IPS-18a (cell line): ENCODE measurements around the gene SOX11.

Experiments
- H3K27ac ChIP-seq: one replicate; pipeline ENCODE4 v1.5.1; 2013; ENCODE audit warnings: low read length
- H3K27me3 ChIP-seq: one replicate; pipeline ENCODE4 v1.6.1; 2013; ENCODE audit warnings: mild to moderate bottlenecking, low read length; ENCODE audit not compliant: control insufficient read depth, insufficient read depth
- H3K36me3 ChIP-seq: one replicate; pipeline ENCODE4 v1.6.1; 2013; ENCODE audit warnings: low read depth, low read length; ENCODE audit not compliant: control insufficient read depth
- H3K4me1 ChIP-seq: one replicate; pipeline ENCODE4 v1.6.1; 2013; ENCODE audit warnings: low read depth, low read length; ENCODE audit not compliant: control insufficient read depth
- H3K4me3 ChIP-seq: one replicate; pipeline ENCODE4 v1.5.1; 2013; ENCODE audit warnings: low read length
- H3K9ac ChIP-seq: one replicate; pipeline ENCODE4 v1.6.1; 2013; ENCODE audit warnings: mild to moderate bottlenecking, low read length, moderate library complexity
- H3K9me3 ChIP-seq: one replicate; pipeline ENCODE4 v1.6.1; 2013; ENCODE audit warnings: low read depth, low read length; ENCODE audit not compliant: control insufficient read depth

SOX11 gene

GRCh38 chr2:5673145-5674025 is 18.8 kb upstream of the SOX11 start:
- H3K4me1 ChIP-seq = peaks cover 5% of the 10 kb centered on the region
- peaks cover 41% of the 10 kb centered on the region for H3K27me3 ChIP-seq
- peak overlapping the region; percentile 51 for H3K4me3 ChIP-seq
- H3K36me3 ChIP-seq = no peaks in the 10 kb centered on the region
- H3K9ac ChIP-seq = no peak overlapping the region
- H3K9me3 ChIP-seq = no peaks in the 10 kb centered on the region
- H3K27ac ChIP-seq = no peak overlapping the region

- Histone ChIP-seq H3K27me3 (peaks cover 41% of the 10 kb centered on the region), H3K4me3 (peak overlapping the region; percentile 51), H3K9ac (no peak overlapping the region), H3K9me3 (no peaks in the 10 kb centered on the region), H3K27ac (no peak overlapping the region), H3K4me1 (peaks cover 5% of the 10 kb centered on the region), H3K36me3 (no peaks in the 10 kb centered on the region)
These were observed 18.2 kb upstream of the SOX11 start for GRCh38 chr2:5674026-5674340.

GRCh38 chr2:5677133-5677532 is 15.1 kb upstream of the SOX11 start:
- no peaks in the 10 kb centered on the region for H3K9me3 ChIP-seq
- no peak overlapping the region for H3K9ac ChIP-seq
- H3K4me1 ChIP-seq = peaks cover 5% of the 10 kb centered on the region
- H3K36me3 ChIP-seq = no peaks in the 10 kb centered on the region
- peaks cover 36% of the 10 kb centered on the region for H3K27me3 ChIP-seq
- H3K27ac ChIP-seq = no peak overlapping the region
- no peak overlapping the region for H3K4me3 ChIP-seq

GRCh38 chr2:5683471-5683870 is 8.7 kb upstream of the SOX11 start:
- Histone ChIP-seq H3K9ac (no peak overlapping the region), H3K27me3 (no peaks in the 10 kb centered on the region), H3K4me3 (no peak overlapping the region), H3K9me3 (no peaks in the 10 kb centered on the region), H3K36me3 (no peaks in the 10 kb centered on the region), H3K27ac (no peak overlapping the region), H3K4me1 (peaks cover 3% of the 10 kb centered on the region)

- Histone ChIP-seq H3K9ac (no peak overlapping the region), H3K27ac (no peak overlapping the region), H3K36me3 (no peaks in the 10 kb centered on the region), H3K9me3 (no peaks in the 10 kb centered on the region), H3K27me3 (no peaks in the 10 kb centered on the region), H3K4me1 (peaks cover 9% of the 10 kb centered on the region), H3K4me3 (no peak overlapping the region)
These were observed 7.0 kb upstream of the SOX11 start for GRCh38 chr2:5685225-5685624.

- no peaks in the 10 kb centered on the region for H3K27me3 ChIP-seq
These were observed 6.1 kb upstream of the SOX11 start for GRCh38 chr2:5686068-5686467.

GRCh38 chr2:5686536-5686935 is 5.6 kb upstream of the SOX11 start:
- Histone ChIP-seq H3K9ac (no peak overlapping the region), H3K4me3 (no peak overlapping the region), H3K4me1 (peaks cover 9% of the 10 kb centered on the region), H3K27ac (no peak overlapping the region), H3K27me3 (no peaks in the 10 kb centered on the region), H3K36me3 (no peaks in the 10 kb centered on the region), H3K9me3 (no peaks in the 10 kb centered on the region)

More at GRCh38 chr2:5686068-5686467, 6.1 kb upstream of the SOX11 start:
- no peak overlapping the region for H3K4me3 ChIP-seq
- H3K9me3 ChIP-seq = no peaks in the 10 kb centered on the region
- H3K9ac ChIP-seq = no peak overlapping the region
- H3K27ac ChIP-seq = no peak overlapping the region
- peaks cover 9% of the 10 kb centered on the region for H3K4me1 ChIP-seq
- H3K36me3 ChIP-seq = no peaks in the 10 kb centered on the region

- H3K9me3 ChIP-seq = no peaks in the 10 kb centered on the region
- no peaks in the 10 kb centered on the region for H3K27me3 ChIP-seq
- H3K27ac ChIP-seq = peak overlapping the region; percentile 43
- H3K4me1 ChIP-seq = peaks cover 9% of the 10 kb centered on the region
- H3K4me3 ChIP-seq = peak overlapping the region; percentile 98
- no peaks in the 10 kb centered on the region for H3K36me3 ChIP-seq
- peak overlapping the region; percentile 96 for H3K9ac ChIP-seq
These were observed 2.4 kb upstream of the SOX11 start for GRCh38 chr2:5689750-5690149.

GRCh38 chr2:5690286-5690685 is 1.9 kb upstream of the SOX11 start:
- Histone ChIP-seq H3K27me3 (no peaks in the 10 kb centered on the region), H3K9ac (peak overlapping the region; percentile 96), H3K4me1 (peaks cover 9% of the 10 kb centered on the region), H3K4me3 (peak overlapping the region; percentile 98), H3K27ac (peak overlapping the region; percentile 43), H3K36me3 (no peaks in the 10 kb centered on the region), H3K9me3 (no peaks in the 10 kb centered on the region)

GRCh38 chr2:5690718-5691220 is 1.4 kb upstream of the SOX11 start:
- Histone ChIP-seq H3K27ac (peak overlapping the region; percentile 73), H3K9ac (peak overlapping the region; percentile 96), H3K36me3 (no peaks in the 10 kb centered on the region), H3K4me1 (peaks cover 6% of the 10 kb centered on the region), H3K9me3 (no peaks in the 10 kb centered on the region), H3K27me3 (no peaks in the 10 kb centered on the region), H3K4me3 (peak overlapping the region; percentile 98)

- peak overlapping the region; percentile 98 for H3K4me3 ChIP-seq
- H3K9me3 ChIP-seq = no peaks in the 10 kb centered on the region
- H3K27ac ChIP-seq = peak overlapping the region; percentile 73
- no peaks in the 10 kb centered on the region for H3K36me3 ChIP-seq
- peak overlapping the region; percentile 96 for H3K9ac ChIP-seq
- peaks cover 6% of the 10 kb centered on the region for H3K4me1 ChIP-seq
- no peaks in the 10 kb centered on the region for H3K27me3 ChIP-seq
These were observed 781 bp upstream of the SOX11 start for GRCh38 chr2:5691221-5691984.
